GM23338 (cell line): ENCODE measurements around the gene AFF3.

Source experiments
- CREB1 ChIP-seq: fragments of 250-450 bp; sonication (Bioruptor Pico); IDR thresholded peaks from 2 replicates; pipeline ENCODE4 v1.5.0; 2020; ENCODE audit warnings: low read depth, mild to moderate bottlenecking, moderate library complexity
- EZH2 ChIP-seq: fragments of 200-600 bp; sonication (generic); IDR thresholded peaks from one replicate; pipeline ENCODE4 v1.8.0; 2017; ENCODE audit warnings: antibody characterized with exemption, mild to moderate bottlenecking, low read depth; ENCODE audit not compliant: unreplicated experiment
- EZH2phosphoT487 ChIP-seq: fragments of 200-600 bp; sonication (generic); IDR thresholded peaks from one replicate; pipeline ENCODE4 v1.8.1; 2018; ENCODE audit warnings: antibody characterized with exemption; ENCODE audit not compliant: unreplicated experiment
- JUNB ChIP-seq: IDR thresholded peaks from one replicate; pipeline ENCODE4 v1.6.1; 2016; ENCODE audit warnings: antibody characterized with exemption; ENCODE audit not compliant: unreplicated experiment
- POLR2AphosphoS5 ChIP-seq: IDR thresholded peaks from 2 replicates; pipeline ENCODE4 v1.6.1; 2016; ENCODE audit warnings: antibody characterized with exemption, low read depth
- STAT1 ChIP-seq: IDR thresholded peaks from one replicate; pipeline ENCODE4 v1.6.1; 2016; ENCODE audit warnings: antibody characterized with exemption; ENCODE audit not compliant: unreplicated experiment
- ZNF114 ChIP-seq: fragments of 250-450 bp; sonication (Bioruptor Pico); IDR thresholded peaks from 2 replicates; pipeline ENCODE4 v1.5.0; 2020; ENCODE audit warnings: mild to moderate bottlenecking, moderate library complexity
- ZNF331 ChIP-seq: fragments of 250-450 bp; sonication (Bioruptor Pico); IDR thresholded peaks from 2 replicates; pipeline ENCODE4 v1.5.0; 2020; ENCODE audit warnings: low read depth, mild to moderate bottlenecking, moderate library complexity
- TF ChIP-seq, protein P1 (sequence below), 2 experiments: fragments of 200-600 bp in 1 of 2; sonication (generic) in 1 of 2; conservative IDR thresholded peaks; 2 replicates each; pipeline versions ENCODE4 v1.5.1 to v1.6.1; 2016 to 2017; ENCODE audit warnings: antibody characterized with exemption in 2 of 2, low read depth in 2 of 2, mild to moderate bottlenecking in 2 of 2, moderate library complexity in 1 of 2
- TF ChIP-seq, protein P2 (sequence below): IDR thresholded peaks from one replicate; pipeline ENCODE4 v1.6.1; 2018; ENCODE audit warnings: antibody characterized with exemption; ENCODE audit not compliant: unreplicated experiment
- TF ChIP-seq, protein P3 (sequence below): IDR thresholded peaks from 2 replicates; pipeline ENCODE4 v1.6.1; 2016; ENCODE audit warnings: antibody characterized with exemption

DNA sequence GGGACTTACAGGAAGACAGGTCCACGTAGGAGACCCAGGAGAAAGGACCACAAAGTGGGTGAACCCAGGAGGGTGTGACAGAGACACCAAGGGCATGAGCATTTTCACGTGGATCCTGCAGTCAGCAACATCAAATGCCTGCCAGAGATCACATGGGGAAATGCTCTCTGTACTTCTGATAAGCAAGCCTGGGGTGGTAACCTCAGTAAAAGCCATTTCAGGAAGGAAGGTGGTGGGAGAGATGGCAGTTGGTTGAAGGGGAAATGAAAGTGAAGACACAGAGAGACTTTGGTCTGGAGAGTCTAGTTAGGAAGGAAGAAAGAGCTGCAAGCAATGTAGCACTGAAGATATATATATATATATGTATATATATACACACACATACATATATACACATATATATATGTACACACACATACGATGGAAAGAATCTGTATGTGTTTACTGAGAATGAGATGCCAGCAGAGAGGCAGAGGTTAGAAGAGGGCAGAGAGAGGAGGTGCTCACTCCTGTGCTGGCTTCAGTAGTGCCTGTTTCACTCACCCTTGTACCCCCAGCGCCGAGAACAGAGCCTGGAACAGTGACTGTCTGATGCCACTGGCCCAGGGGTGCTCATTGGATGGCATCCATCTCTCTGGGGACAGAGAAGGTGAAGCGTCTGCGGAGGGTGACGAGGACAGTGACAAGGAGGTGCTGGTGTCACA, 314.9 kb downstream of the AFF3 start:
- TF ChIP-seq EZH2 (no peak), POLR2AphosphoS5 (no peak), EZH2phosphoT487 (no peak), STAT1 (no peak), ZNF114 (CRISPR knock-in tag) (no peak), JUNB (no peak), CREB1 (CRISPR knock-in tag) (no peak), ZNF331 (CRISPR knock-in tag) (no peak)
- TF ChIP-seq, protein P1, sequence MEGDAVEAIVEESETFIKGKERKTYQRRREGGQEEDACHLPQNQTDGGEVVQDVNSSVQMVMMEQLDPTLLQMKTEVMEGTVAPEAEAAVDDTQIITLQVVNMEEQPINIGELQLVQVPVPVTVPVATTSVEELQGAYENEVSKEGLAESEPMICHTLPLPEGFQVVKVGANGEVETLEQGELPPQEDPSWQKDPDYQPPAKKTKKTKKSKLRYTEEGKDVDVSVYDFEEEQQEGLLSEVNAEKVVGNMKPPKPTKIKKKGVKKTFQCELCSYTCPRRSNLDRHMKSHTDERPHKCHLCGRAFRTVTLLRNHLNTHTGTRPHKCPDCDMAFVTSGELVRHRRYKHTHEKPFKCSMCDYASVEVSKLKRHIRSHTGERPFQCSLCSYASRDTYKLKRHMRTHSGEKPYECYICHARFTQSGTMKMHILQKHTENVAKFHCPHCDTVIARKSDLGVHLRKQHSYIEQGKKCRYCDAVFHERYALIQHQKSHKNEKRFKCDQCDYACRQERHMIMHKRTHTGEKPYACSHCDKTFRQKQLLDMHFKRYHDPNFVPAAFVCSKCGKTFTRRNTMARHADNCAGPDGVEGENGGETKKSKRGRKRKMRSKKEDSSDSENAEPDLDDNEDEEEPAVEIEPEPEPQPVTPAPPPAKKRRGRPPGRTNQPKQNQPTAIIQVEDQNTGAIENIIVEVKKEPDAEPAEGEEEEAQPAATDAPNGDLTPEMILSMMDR (conservative IDR thresholded peaks at IDR 0.05; ENCODE audit: low read depth in 2 of 2), result no peak
- TF ChIP-seq, protein P2, sequence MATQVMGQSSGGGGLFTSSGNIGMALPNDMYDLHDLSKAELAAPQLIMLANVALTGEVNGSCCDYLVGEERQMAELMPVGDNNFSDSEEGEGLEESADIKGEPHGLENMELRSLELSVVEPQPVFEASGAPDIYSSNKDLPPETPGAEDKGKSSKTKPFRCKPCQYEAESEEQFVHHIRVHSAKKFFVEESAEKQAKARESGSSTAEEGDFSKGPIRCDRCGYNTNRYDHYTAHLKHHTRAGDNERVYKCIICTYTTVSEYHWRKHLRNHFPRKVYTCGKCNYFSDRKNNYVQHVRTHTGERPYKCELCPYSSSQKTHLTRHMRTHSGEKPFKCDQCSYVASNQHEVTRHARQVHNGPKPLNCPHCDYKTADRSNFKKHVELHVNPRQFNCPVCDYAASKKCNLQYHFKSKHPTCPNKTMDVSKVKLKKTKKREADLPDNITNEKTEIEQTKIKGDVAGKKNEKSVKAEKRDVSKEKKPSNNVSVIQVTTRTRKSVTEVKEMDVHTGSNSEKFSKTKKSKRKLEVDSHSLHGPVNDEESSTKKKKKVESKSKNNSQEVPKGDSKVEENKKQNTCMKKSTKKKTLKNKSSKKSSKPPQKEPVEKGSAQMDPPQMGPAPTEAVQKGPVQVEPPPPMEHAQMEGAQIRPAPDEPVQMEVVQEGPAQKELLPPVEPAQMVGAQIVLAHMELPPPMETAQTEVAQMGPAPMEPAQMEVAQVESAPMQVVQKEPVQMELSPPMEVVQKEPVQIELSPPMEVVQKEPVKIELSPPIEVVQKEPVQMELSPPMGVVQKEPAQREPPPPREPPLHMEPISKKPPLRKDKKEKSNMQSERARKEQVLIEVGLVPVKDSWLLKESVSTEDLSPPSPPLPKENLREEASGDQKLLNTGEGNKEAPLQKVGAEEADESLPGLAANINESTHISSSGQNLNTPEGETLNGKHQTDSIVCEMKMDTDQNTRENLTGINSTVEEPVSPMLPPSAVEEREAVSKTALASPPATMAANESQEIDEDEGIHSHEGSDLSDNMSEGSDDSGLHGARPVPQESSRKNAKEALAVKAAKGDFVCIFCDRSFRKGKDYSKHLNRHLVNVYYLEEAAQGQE, result no peak
- TF ChIP-seq, protein P3, sequence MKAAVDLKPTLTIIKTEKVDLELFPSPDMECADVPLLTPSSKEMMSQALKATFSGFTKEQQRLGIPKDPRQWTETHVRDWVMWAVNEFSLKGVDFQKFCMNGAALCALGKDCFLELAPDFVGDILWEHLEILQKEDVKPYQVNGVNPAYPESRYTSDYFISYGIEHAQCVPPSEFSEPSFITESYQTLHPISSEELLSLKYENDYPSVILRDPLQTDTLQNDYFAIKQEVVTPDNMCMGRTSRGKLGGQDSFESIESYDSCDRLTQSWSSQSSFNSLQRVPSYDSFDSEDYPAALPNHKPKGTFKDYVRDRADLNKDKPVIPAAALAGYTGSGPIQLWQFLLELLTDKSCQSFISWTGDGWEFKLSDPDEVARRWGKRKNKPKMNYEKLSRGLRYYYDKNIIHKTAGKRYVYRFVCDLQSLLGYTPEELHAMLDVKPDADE, result no peak
